GM12892 (cell line): ENCODE measurements around the gene MRPL14.

Experiments
- DNase-seq: peaks from one replicate; pipeline ENCODE4 v3.0.0; 2011; ENCODE audit not compliant: insufficient read length
- FAIRE-seq: peaks from 2 replicates; lab custom pipeline; 2011; peaks lifted over from hg19 to GRCh38; lab: Jason Lieb, UNC
- POLR2A ChIP-seq: IDR thresholded peaks from 2 replicates; pipeline ENCODE4 v1.6.1; 2011; ENCODE audit warnings: low read depth, low read length, control low read depth
- POLR2AphosphoS5 ChIP-seq: IDR thresholded peaks from 2 replicates; pipeline ENCODE4 v1.6.1; 2011; ENCODE audit warnings: low read depth, low read length, control low read depth
- TAF1 ChIP-seq: IDR thresholded peaks from 2 replicates; pipeline ENCODE4 v1.6.1; 2011; ENCODE audit warnings: low read depth, mild to moderate bottlenecking, control low read depth, low read length, borderline replicate concordance

MRPL14 gene

GRCh38 chr6:44143731-44144130 lies 16.5 kb upstream of the MRPL14 start:
- no peak for TF ChIP-seq POLR2A
- no peak for TF ChIP-seq POLR2AphosphoS5
- TF ChIP-seq TAF1 = no peak
- DNase-seq (no peak), FAIRE-seq (no peak)

- FAIRE-seq (no peak), DNase-seq (no peak)
- no peak for TF ChIP-seq POLR2AphosphoS5
- no peak for TF ChIP-seq POLR2A
Observed at GRCh38 chr6:44142835-44143234, 15.6 kb upstream of the MRPL14 start.

GRCh38 chr6:44139351-44139743 lies 12.1 kb upstream of the MRPL14 start:
- no peak for FAIRE-seq
- TF ChIP-seq POLR2A = no peak
- no peak for TF ChIP-seq TAF1
- no peak for TF ChIP-seq POLR2AphosphoS5

GRCh38 chr6:44138717-44139350 lies 11.6 kb upstream of the MRPL14 start:
- no peak for FAIRE-seq
- no peak for DNase-seq
- TF ChIP-seq POLR2A = no peak
- no peak for TF ChIP-seq POLR2AphosphoS5
- TF ChIP-seq TAF1 = no peak

More at GRCh38 chr6:44139351-44139743, 12.1 kb upstream of the MRPL14 start:
- DNase-seq = no peak

GRCh38 chr6:44135875-44136274 lies 8.6 kb upstream of the MRPL14 start:
- FAIRE-seq = no peak

GRCh38 chr6:44135173-44135758 lies 8.0 kb upstream of the MRPL14 start:
- FAIRE-seq = no peak

More at GRCh38 chr6:44135875-44136274, 8.6 kb upstream of the MRPL14 start:
- DNase-seq = no peak
- TF ChIP-seq TAF1 (no peak), POLR2A (no peak), POLR2AphosphoS5 (no peak)

GRCh38 chr6:44133981-44134711 lies 6.9 kb upstream of the MRPL14 start:
- TF ChIP-seq POLR2AphosphoS5 (no peak), POLR2A (no peak), TAF1 (no peak)
- no peak for DNase-seq
- FAIRE-seq = no peak

More at GRCh38 chr6:44135173-44135758, 8.0 kb upstream of the MRPL14 start:
- TF ChIP-seq POLR2AphosphoS5 (no peak), TAF1 (no peak), POLR2A (no peak)
- no peak for DNase-seq

- TF ChIP-seq POLR2A = no peak
- no peak for TF ChIP-seq POLR2AphosphoS5
- no peak for TF ChIP-seq TAF1
- no peak for FAIRE-seq
- DNase-seq = no peak
Observed at GRCh38 chr6:44133003-44133931, 6.0 kb upstream of the MRPL14 start.

- DNase-seq = no peak
- FAIRE-seq = no peak
- TF ChIP-seq POLR2A (no peak), POLR2AphosphoS5 (no peak)
Observed at GRCh38 chr6:44132476-44132875, 5.2 kb upstream of the MRPL14 start.

- no peak for FAIRE-seq
- TF ChIP-seq TAF1 (no peak), POLR2A (no peak), POLR2AphosphoS5 (no peak)
- no peak for DNase-seq
Observed at GRCh38 chr6:44131892-44132291, 4.6 kb upstream of the MRPL14 start.

GRCh38 chr6:44129841-44130322 lies 2.6 kb upstream of the MRPL14 start:
- no peak for TF ChIP-seq TAF1
- no peak for TF ChIP-seq POLR2A
- no peak for TF ChIP-seq POLR2AphosphoS5
- FAIRE-seq (no peak), DNase-seq (no peak)
